Trophoblast cell (in vitro differentiated cells and primary cell): ENCODE data around the gene MAP4K3.
A peak's percentile ranks its signal among the peaks of the same experiment; 100 is the strongest.

ENCODE experiments used
- DNase-seq, 2 donors: peaks; one replicate each; pipeline ENCODE4 v3.0.0-alpha.2; 2016
- H2AFZ ChIP-seq: 2 replicates; pipeline ENCODE4 v1.6.1; 2013; ENCODE audit warnings: low read length, moderate library complexity, mild to moderate bottlenecking; ENCODE audit not compliant: insufficient read depth, poor library complexity
- H2AK5ac ChIP-seq: 2 replicates; pipeline ENCODE4 v1.6.1; 2013; ENCODE audit warnings: mild to moderate bottlenecking, low read length
- H2BK120ac ChIP-seq: 2 replicates; pipeline ENCODE4 v1.6.1; 2013; ENCODE audit warnings: low read length, mild to moderate bottlenecking, moderate library complexity; ENCODE audit not compliant: insufficient read depth, poor library complexity
- H2BK12ac ChIP-seq: 2 replicates; pipeline ENCODE4 v1.6.1; 2013; ENCODE audit warnings: mild to moderate bottlenecking, low read length, moderate library complexity
- H2BK5ac ChIP-seq: 2 replicates; pipeline ENCODE4 v1.6.1; 2013; ENCODE audit warnings: low read length, low read depth, moderate library complexity, mild to moderate bottlenecking; ENCODE audit not compliant: poor library complexity
- H3K14ac ChIP-seq: 2 replicates; pipeline ENCODE4 v1.6.1; 2013; ENCODE audit warnings: mild to moderate bottlenecking, low read length
- H3K18ac ChIP-seq: 2 replicates; pipeline ENCODE4 v1.6.1; 2013; ENCODE audit warnings: mild to moderate bottlenecking, low read length
- H3K23ac ChIP-seq: 2 replicates; pipeline ENCODE4 v1.6.1; 2013; ENCODE audit warnings: low read length
- H3K27ac ChIP-seq: 2 replicates; pipeline ENCODE4 v1.5.1; 2013; ENCODE audit warnings: low read depth, mild to moderate bottlenecking, inconsistent platforms, low read length, moderate library complexity
- H3K27me3 ChIP-seq: 2 replicates; pipeline ENCODE4 v1.6.1; 2013; ENCODE audit warnings: inconsistent platforms, mild to moderate bottlenecking, low read length, moderate library complexity; ENCODE audit not compliant: insufficient read depth
- H3K36me3 ChIP-seq, 2 experiments: 1 replicate in 1 of 2; 2 replicates in 1 of 2; pipeline ENCODE4 v1.6.1; 2013; ENCODE audit warnings: low read length in 2 of 2, mild to moderate bottlenecking in 2 of 2, moderate library complexity in 1 of 2; ENCODE audit not compliant: insufficient read depth in 2 of 2, control insufficient read depth in 1 of 2
- H3K4ac ChIP-seq: 2 replicates; pipeline ENCODE4 v1.6.1; 2013; ENCODE audit warnings: low read depth, mild to moderate bottlenecking, low read length, moderate library complexity
- H3K4me1 ChIP-seq, 2 experiments: 1 replicate in 1 of 2; 2 replicates in 1 of 2; pipeline ENCODE4 v1.6.1; 2013; ENCODE audit warnings: low read length in 2 of 2, mild to moderate bottlenecking in 2 of 2, moderate library complexity in 1 of 2; ENCODE audit not compliant: insufficient read depth in 2 of 2, control insufficient read depth in 1 of 2
- H3K4me2 ChIP-seq: 2 replicates; pipeline ENCODE4 v1.6.1; 2013; ENCODE audit warnings: inconsistent platforms, mild to moderate bottlenecking, low read length, moderate library complexity
- H3K4me3 ChIP-seq: 2 replicates; pipeline ENCODE4 v1.5.1; 2013; ENCODE audit warnings: mild to moderate bottlenecking, low read depth, low read length, inconsistent platforms
- H3K79me1 ChIP-seq: one replicate; pipeline ENCODE4 v1.6.1; 2013; ENCODE audit warnings: low read length
- H3K79me2 ChIP-seq: 2 replicates; pipeline ENCODE4 v1.6.1; 2013; ENCODE audit warnings: low read length, mild to moderate bottlenecking; ENCODE audit not compliant: control insufficient read depth, insufficient read depth, poor library complexity
- H3K9ac ChIP-seq: 2 replicates; pipeline ENCODE4 v1.6.1; 2013; ENCODE audit warnings: mild to moderate bottlenecking, low read length
- H3K9me3 ChIP-seq: 2 replicates; pipeline ENCODE4 v1.6.1; 2013; ENCODE audit warnings: low read depth, mild to moderate bottlenecking, control low read depth, inconsistent platforms, low read length; ENCODE audit not compliant: insufficient read depth
- H4K12ac ChIP-seq: 2 replicates; pipeline ENCODE4 v1.6.1; 2013; ENCODE audit warnings: low read depth, mild to moderate bottlenecking, low read length, moderate library complexity
- H4K8ac ChIP-seq: 2 replicates; pipeline ENCODE4 v1.6.1; 2013; ENCODE audit warnings: low read depth, mild to moderate bottlenecking, low read length, moderate library complexity
- H4K91ac ChIP-seq: one replicate; pipeline ENCODE4 v1.6.1; 2013; ENCODE audit warnings: low read depth, mild to moderate bottlenecking, low read length, moderate library complexity
- whole genome bisulfite sequencing: extraction: QIAGEN DNeasy Blood & Tissue Kit; methylation state at CpG from one replicate; pipeline ENCODE4 v1.1.7; 2013; ENCODE audit warnings: missing lambda C conversion rate; ENCODE audit not compliant: insufficient read length, insufficient coverage; ENCODE audit errors: extremely low coverage; 5-methylcytosine and 5-hydroxymethylcytosine counted together

The MAP4K3 gene

DNA sequence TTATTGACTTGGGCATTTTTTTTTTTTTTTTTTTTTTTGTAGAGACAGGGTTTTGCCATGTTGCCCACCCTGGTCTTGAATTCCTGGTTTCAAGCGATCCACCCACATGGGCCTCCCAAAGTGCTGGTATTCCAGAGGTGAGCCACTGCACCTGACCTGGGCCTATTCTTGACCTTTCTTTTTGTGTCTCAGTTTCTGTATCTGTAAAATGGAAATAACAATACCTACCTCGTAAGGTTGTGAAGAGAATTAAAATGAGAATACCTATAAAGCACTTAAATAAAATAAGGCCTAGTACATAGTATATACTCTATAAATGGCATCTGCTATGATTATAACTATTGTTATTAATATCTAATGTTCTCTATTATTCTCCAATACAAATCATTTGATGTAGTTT lies 15.7 kb downstream of the MAP4K3 start:
- Histone ChIP-seq H2AFZ (no peak overlapping the region), H3K4me2 (no peak overlapping the region), H3K36me3 (no peaks in the 10 kb centered on the region), H3K79me1 (no peaks in the 10 kb centered on the region), H2BK5ac (no peak overlapping the region), H3K27ac (no peak overlapping the region), H4K8ac (no peak overlapping the region), H3K4me1 (no peaks in the 10 kb centered on the region), H2AK5ac (no peak overlapping the region), H3K4me3 (no peak overlapping the region), H2BK120ac (no peak overlapping the region), H3K14ac (no peak overlapping the region), H3K79me2 (no peaks in the 10 kb centered on the region), H3K23ac (no peak overlapping the region), H3K27me3 (no peaks in the 10 kb centered on the region), H2BK12ac (no peak overlapping the region), H3K4ac (peak overlapping the region; percentile 70), H3K9ac (no peak overlapping the region), H4K91ac (no peak overlapping the region), H3K18ac (no peak overlapping the region), H4K12ac (no peak overlapping the region), H3K9me3 (no peaks in the 10 kb centered on the region)
- DNase-seq, result no peak
- WGBS, result no CpG with 5 or more reads among the region's 2 CpGs

GRCh38 chr2:39419282-39420223 lies 17.5 kb downstream of the MAP4K3 start:
- Histone ChIP-seq H3K9ac (no peak overlapping the region), H3K18ac (no peak overlapping the region), H4K8ac (no peak overlapping the region), H2BK120ac (no peak overlapping the region), H2AK5ac (no peak overlapping the region), H3K4me2 (no peak overlapping the region), H3K23ac (no peak overlapping the region), H3K4me1 (no peaks in the 10 kb centered on the region), H3K14ac (no peak overlapping the region), H4K12ac (no peak overlapping the region), H3K36me3 (no peaks in the 10 kb centered on the region), H3K27me3 (no peaks in the 10 kb centered on the region), H3K79me2 (no peaks in the 10 kb centered on the region), H2AFZ (no peak overlapping the region), H2BK12ac (no peak overlapping the region), H3K9me3 (no peaks in the 10 kb centered on the region), H3K79me1 (no peaks in the 10 kb centered on the region), H3K4ac (peak overlapping the region; percentile 79), H4K91ac (no peak overlapping the region), H3K4me3 (no peak overlapping the region), H3K27ac (no peak overlapping the region), H2BK5ac (no peak overlapping the region)
- WGBS, result no CpG with 5 or more reads among the region's 6 CpGs
- no peak for DNase-seq

DNA sequence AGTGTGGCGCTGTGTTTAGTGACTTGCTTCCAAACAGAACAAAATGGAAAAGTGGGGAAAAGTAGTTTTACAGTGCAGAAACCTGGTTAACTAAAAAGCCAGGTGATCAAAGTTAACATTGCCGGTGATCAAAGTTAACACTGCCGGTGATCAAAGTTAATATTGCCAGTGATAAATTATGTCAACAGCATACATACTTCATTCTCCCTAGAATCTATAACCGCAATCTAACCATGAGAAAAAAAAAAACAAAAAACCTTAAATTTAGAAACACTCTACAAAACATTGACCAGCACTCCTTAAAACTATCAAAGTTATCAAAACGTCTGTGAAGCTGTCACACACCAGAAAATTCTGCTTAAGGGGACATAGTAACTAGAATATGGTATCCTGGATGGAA lies 18.6 kb downstream of the MAP4K3 start:
- no CpG with 5 or more reads among the region's 5 CpGs for WGBS
- H2AK5ac ChIP-seq, result no peak overlapping the region
- no peak for DNase-seq

GRCh38 chr2:39416140-39416539 lies 20.9 kb downstream of the MAP4K3 start:
- no CpG with 5 or more reads among the region's 2 CpGs for WGBS
- H2BK12ac ChIP-seq, result no peak overlapping the region
- no peaks in the 10 kb centered on the region for H3K27me3 ChIP-seq
- no peaks in the 10 kb centered on the region for H3K79me1 ChIP-seq
- H2BK120ac ChIP-seq, result no peak overlapping the region
- H4K12ac ChIP-seq, result no peak overlapping the region
- H3K9ac ChIP-seq, result no peak overlapping the region
- H3K36me3 ChIP-seq, result no peaks in the 10 kb centered on the region
- no peak overlapping the region for H4K91ac ChIP-seq
- no peak overlapping the region for H3K4me3 ChIP-seq
- H2AK5ac ChIP-seq, result no peak overlapping the region
- H3K4ac ChIP-seq, result no peak overlapping the region
- no peak overlapping the region for H3K27ac ChIP-seq
- no peak overlapping the region for H2AFZ ChIP-seq
- H2BK5ac ChIP-seq, result no peak overlapping the region
- H4K8ac ChIP-seq, result no peak overlapping the region
- no peaks in the 10 kb centered on the region for H3K9me3 ChIP-seq
- no peak overlapping the region for H3K14ac ChIP-seq
- DNase-seq, result no peak
- no peak overlapping the region for H3K4me2 ChIP-seq
- H3K4me1 ChIP-seq, result peaks cover 4 to 6% of the 10 kb centered on the region in 2 experiments
- H3K23ac ChIP-seq, result no peak overlapping the region
- no peak overlapping the region for H3K18ac ChIP-seq
- H3K79me2 ChIP-seq, result peaks cover 2% of the 10 kb centered on the region

More for the DNA sequence above, 18.6 kb downstream of the MAP4K3 start:
- H2BK120ac ChIP-seq, result no peak overlapping the region
- H3K23ac ChIP-seq, result no peak overlapping the region
- H4K91ac ChIP-seq, result no peak overlapping the region
- H3K79me2 ChIP-seq, result no peaks in the 10 kb centered on the region
- no peak overlapping the region for H2BK12ac ChIP-seq
- H2BK5ac ChIP-seq, result no peak overlapping the region
- peaks cover under 1 to 1% of the 10 kb centered on the region in 2 experiments for H3K4me1 ChIP-seq
- H2AFZ ChIP-seq, result no peak overlapping the region
- no peak overlapping the region for H4K12ac ChIP-seq
- H3K27me3 ChIP-seq, result no peaks in the 10 kb centered on the region
- H3K27ac ChIP-seq, result no peak overlapping the region
- no peak overlapping the region for H3K4me3 ChIP-seq
- H3K4me2 ChIP-seq, result no peak overlapping the region
- no peaks in the 10 kb centered on the region for H3K36me3 ChIP-seq
- H3K18ac ChIP-seq, result no peak overlapping the region
- no peaks in the 10 kb centered on the region for H3K79me1 ChIP-seq
- H3K4ac ChIP-seq, result no peak overlapping the region
- H4K8ac ChIP-seq, result no peak overlapping the region
- no peak overlapping the region for H3K9ac ChIP-seq
- H3K14ac ChIP-seq, result no peak overlapping the region
- H3K9me3 ChIP-seq, result no peaks in the 10 kb centered on the region
